ENCODE measurements around the gene FXYD3.

- TF ChIP-seq RXRA (IDR thresholded peaks at IDR 0.05) = no peak
- no peak for TF ChIP-seq CTCF (IDR thresholded peaks at IDR 0.05; ENCODE audit: low read depth, low read length, missing input control)
- no peak for TF ChIP-seq SP1 (IDR thresholded peaks at IDR 0.05)
- TF ChIP-seq, protein P1, sequence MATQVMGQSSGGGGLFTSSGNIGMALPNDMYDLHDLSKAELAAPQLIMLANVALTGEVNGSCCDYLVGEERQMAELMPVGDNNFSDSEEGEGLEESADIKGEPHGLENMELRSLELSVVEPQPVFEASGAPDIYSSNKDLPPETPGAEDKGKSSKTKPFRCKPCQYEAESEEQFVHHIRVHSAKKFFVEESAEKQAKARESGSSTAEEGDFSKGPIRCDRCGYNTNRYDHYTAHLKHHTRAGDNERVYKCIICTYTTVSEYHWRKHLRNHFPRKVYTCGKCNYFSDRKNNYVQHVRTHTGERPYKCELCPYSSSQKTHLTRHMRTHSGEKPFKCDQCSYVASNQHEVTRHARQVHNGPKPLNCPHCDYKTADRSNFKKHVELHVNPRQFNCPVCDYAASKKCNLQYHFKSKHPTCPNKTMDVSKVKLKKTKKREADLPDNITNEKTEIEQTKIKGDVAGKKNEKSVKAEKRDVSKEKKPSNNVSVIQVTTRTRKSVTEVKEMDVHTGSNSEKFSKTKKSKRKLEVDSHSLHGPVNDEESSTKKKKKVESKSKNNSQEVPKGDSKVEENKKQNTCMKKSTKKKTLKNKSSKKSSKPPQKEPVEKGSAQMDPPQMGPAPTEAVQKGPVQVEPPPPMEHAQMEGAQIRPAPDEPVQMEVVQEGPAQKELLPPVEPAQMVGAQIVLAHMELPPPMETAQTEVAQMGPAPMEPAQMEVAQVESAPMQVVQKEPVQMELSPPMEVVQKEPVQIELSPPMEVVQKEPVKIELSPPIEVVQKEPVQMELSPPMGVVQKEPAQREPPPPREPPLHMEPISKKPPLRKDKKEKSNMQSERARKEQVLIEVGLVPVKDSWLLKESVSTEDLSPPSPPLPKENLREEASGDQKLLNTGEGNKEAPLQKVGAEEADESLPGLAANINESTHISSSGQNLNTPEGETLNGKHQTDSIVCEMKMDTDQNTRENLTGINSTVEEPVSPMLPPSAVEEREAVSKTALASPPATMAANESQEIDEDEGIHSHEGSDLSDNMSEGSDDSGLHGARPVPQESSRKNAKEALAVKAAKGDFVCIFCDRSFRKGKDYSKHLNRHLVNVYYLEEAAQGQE (IDR thresholded peaks at IDR 0.05) = no peak
- no peak for TF ChIP-seq RAD21 (IDR thresholded peaks at IDR 0.05)
Measured at GRCh38 chr19:35117799-35118198, 2.2 kb downstream of the FXYD3 start.

Measured in liver (tissue), 3 donors.